Measurements from ENCODE around the gene CSTB.
A peak's percentile ranks its signal among the peaks of the same experiment; 100 is the strongest.

Gene CSTB

GRCh38 chr21:43744725-43745124 is 31.4 kb downstream of the CSTB start:
- Histone ChIP-seq H3K4me1 (peaks cover 30% of the 10 kb centered on the region), H3K4me3 (no peak overlapping the region), H3K9ac (no peak overlapping the region), H3K36me3 (peaks cover 52% of the 10 kb centered on the region), H3K4me2 (no peak overlapping the region), H3K27ac (no peak overlapping the region), H3K9me3 (no peaks in the 10 kb centered on the region), H4K20me1 (peaks cover 11% of the 10 kb centered on the region; the same call in 1 of the 2 replicates), H3K27me3 (no peaks in the 10 kb centered on the region)
- no peak for TF ChIP-seq Cebpa-rat (IDR thresholded peaks at IDR 0.05)

DNA sequence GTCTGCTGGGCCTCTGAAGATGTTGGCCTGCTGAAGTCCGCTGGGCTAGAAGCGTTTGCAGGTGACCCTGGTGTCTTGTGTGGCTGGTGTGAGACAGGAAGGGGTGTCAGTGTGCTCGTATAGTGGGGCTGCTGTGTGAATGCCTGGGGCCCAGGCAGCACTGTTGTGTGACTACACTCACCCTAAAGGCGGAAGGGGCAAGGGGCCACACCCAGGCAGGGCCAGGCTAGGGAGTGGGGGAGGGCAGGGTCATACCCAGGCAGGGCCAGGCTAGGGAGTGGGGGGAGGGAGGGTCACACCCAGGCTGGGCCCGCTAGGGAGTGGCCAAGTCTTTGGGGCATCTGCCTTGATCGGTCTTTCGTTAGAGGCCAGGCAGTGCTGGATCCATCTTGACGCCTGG is 32.2 kb downstream of the CSTB start:
- no peak overlapping the region for H3K4me2 ChIP-seq
- H3K27me3 ChIP-seq: no peaks in the 10 kb centered on the region
- peaks cover 28% of the 10 kb centered on the region for H3K4me1 ChIP-seq
- peaks cover 10% of the 10 kb centered on the region; the same call in 1 of the 2 replicates for H4K20me1 ChIP-seq
- peaks cover 52% of the 10 kb centered on the region for H3K36me3 ChIP-seq
- no peak for TF ChIP-seq Cebpa-rat (IDR thresholded peaks at IDR 0.05)
- H3K4me3 ChIP-seq: no peak overlapping the region
- no peak overlapping the region for H3K27ac ChIP-seq
- no peak overlapping the region for H3K9ac ChIP-seq
- no peaks in the 10 kb centered on the region for H3K9me3 ChIP-seq

- H3K9ac ChIP-seq: no peak overlapping the region
These were observed 34.5 kb downstream of the CSTB start for GRCh38 chr21:43741423-43742096.

DNA sequence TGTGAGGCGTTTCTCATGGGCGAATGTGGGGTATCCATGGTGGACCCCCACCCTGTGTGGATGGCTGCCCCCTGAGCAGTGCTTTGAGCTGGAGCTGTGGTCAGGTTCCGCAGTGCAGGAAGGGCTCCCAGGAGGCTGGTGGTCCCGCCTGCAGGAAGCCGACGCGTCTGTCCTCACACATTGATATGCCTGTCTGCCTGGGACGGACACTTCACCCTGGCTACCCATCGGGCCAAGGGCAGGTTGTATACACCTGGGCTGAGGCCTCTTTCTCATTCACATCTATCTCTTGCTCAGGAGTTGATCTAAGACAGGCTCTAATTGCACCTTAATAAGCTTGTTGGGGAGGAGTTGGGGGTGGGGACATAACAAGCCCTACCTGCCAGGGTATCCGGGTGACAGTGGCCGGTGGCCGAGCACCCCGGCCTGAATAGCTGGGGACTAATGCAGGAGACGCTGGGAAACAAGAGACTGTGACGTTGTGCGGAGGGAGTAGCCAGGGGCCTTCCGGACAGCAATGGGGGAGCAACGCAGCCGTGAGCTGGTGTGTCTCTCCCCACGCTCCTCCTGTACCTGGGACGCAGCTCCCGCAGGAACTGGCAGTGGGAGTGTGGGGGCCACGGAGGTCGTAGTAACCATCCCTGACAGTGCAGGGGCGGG is 35.5 kb downstream of the CSTB start:
- no peaks in the 10 kb centered on the region; the same call in 1 of the 2 replicates for H3K9me3 ChIP-seq
- H3K9ac ChIP-seq: no peak overlapping the region
- peaks cover 37% of the 10 kb centered on the region for H4K20me1 ChIP-seq
- H3K36me3 ChIP-seq: peaks cover 45% of the 10 kb centered on the region
- no peak overlapping the region for H3K4me3 ChIP-seq
- H3K27me3 ChIP-seq: no peaks in the 10 kb centered on the region
- no peak for TF ChIP-seq Cebpa-rat (IDR thresholded peaks at IDR 0.05)
- H3K4me1 ChIP-seq: peaks cover 36% of the 10 kb centered on the region
- no peak overlapping the region for H3K27ac ChIP-seq
- H3K4me2 ChIP-seq: peak overlapping the region; percentile 71

More at GRCh38 chr21:43741423-43742096, 34.5 kb downstream of the CSTB start:
- no peak overlapping the region for H3K4me2 ChIP-seq
- TF ChIP-seq Cebpa-rat (IDR thresholded peaks at IDR 0.05): no peak
- H3K4me1 ChIP-seq: peaks cover 27% of the 10 kb centered on the region
- H3K9me3 ChIP-seq: no peaks in the 10 kb centered on the region; the same call in 1 of the 2 replicates
- H4K20me1 ChIP-seq: peaks cover 27% of the 10 kb centered on the region
- no peaks in the 10 kb centered on the region for H3K27me3 ChIP-seq
- peaks cover 55% of the 10 kb centered on the region for H3K36me3 ChIP-seq
- H3K27ac ChIP-seq: no peak overlapping the region
- no peak overlapping the region for H3K4me3 ChIP-seq

DNA sequence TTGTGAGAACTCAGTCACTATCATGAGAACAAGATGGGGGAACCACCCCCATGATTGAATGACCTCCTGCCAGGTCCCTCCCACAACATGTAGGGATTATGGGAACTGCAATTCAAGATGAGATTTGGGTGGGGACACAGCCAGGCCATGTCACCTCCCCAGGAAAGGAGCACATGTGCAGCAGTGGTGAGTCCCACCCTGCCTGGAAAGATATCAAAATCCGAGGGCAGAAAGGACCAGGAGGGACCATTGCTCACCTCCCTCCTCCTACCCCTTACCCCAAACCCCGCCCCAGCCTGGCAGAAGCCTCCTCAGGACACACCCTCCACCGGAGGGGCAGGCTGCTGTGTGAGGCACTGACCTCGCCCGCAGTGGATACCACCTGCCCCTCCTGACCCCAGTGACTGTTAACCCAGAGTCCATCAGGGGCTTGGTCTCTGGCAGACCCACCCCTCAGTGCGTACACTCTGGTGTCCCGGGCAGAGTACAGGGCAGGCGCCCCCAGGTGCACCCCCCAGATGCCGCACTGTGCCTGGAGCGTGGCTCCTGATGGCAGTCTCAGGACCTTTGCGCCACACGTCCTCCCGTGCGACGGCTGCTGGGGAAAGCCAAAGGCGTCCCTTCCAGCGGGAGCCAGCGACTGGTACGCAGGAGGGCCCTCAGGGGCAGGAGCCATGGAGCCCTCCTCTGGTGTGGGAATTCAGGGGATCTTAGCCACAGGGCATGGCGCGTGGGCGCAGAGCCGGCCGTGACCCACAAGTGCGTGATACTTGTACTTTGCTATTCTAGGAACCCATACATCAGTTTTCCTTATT is 36.3 kb downstream of the CSTB start:
- no peak for TF ChIP-seq Cebpa-rat (IDR thresholded peaks at IDR 0.05)
- peaks cover 42% of the 10 kb centered on the region for H3K36me3 ChIP-seq
- H3K9ac ChIP-seq: no peak overlapping the region
- no peak overlapping the region for H3K4me3 ChIP-seq
- no peak overlapping the region for H3K27ac ChIP-seq
- H3K27me3 ChIP-seq: no peaks in the 10 kb centered on the region
- peaks cover 45% of the 10 kb centered on the region for H4K20me1 ChIP-seq
- H3K9me3 ChIP-seq: no peaks in the 10 kb centered on the region; the same call in 1 of the 2 replicates
- peak overlapping the region; percentile 71 for H3K4me2 ChIP-seq
- peaks cover 44% of the 10 kb centered on the region for H3K4me1 ChIP-seq

DNA sequence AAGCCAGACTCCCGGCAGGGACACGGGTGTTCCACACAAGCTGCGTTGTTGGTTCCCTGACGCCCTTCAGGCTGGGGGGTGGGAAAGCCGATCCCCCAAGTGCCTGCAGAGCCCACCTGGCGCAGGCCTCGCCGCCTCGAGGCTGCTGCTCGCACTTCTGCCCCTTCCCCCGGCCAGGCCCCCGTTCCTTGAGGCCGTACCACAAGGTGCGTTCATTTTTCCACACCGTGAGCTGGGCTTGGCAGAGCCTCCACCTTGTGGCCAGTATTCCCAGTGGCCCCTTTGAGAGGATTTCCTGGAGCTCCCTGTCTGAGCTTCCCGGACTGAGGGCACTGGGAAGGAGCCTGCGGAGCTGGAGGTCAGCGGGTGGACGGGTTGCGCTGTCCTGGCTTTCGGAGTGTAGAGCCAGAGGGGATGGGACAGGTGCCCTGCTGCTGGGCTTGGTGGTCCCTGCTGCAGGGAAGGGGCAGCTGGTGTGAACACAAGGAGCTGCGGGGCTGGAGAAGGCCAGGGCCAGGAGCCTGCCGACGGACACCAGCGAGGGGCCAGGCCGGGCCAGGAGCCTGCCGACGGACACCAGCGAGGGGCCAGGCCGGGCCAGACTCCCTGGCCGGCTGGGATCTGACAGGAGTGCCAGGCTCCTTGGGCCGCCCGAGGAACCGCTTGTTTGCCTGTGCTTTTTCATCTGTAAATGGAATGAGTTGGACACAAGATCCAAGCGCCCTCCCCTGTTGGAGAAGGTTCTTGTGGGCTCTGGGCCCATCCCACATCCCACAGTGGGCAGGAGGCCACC is 38.8 kb downstream of the CSTB start:
- H3K4me1 ChIP-seq: peaks cover 67% of the 10 kb centered on the region
- H4K20me1 ChIP-seq: peaks cover 68% of the 10 kb centered on the region
- H3K36me3 ChIP-seq: peaks cover 26% of the 10 kb centered on the region; the same call in 1 of the 2 replicates
- H3K4me3 ChIP-seq: no peak overlapping the region
- H3K4me2 ChIP-seq: 0 out of 2 replicates have a peak overlapping the region, but pooled peaks have one; percentile 80
- TF ChIP-seq Cebpa-rat (IDR thresholded peaks at IDR 0.05): no peak
- no peak overlapping the region for H3K27ac ChIP-seq
- no peak overlapping the region for H3K9ac ChIP-seq
- H3K9me3 ChIP-seq: no peaks in the 10 kb centered on the region; the same call in 1 of the 2 replicates
- no peaks in the 10 kb centered on the region for H3K27me3 ChIP-seq

- no peaks in the 10 kb centered on the region for H3K27me3 ChIP-seq
- H3K4me1 ChIP-seq: peaks cover 76% of the 10 kb centered on the region
- H3K4me3 ChIP-seq: no peak overlapping the region
- H4K20me1 ChIP-seq: peaks cover 78% of the 10 kb centered on the region
- H3K36me3 ChIP-seq: peaks cover 19% of the 10 kb centered on the region; the same call in 1 of the 2 replicates
- H3K27ac ChIP-seq: no peak overlapping the region
- peak overlapping the region; percentile 80 for H3K4me2 ChIP-seq
- H3K9ac ChIP-seq: no peak overlapping the region
- no peaks in the 10 kb centered on the region; the same call in 1 of the 2 replicates for H3K9me3 ChIP-seq
- no peak for TF ChIP-seq Cebpa-rat (IDR thresholded peaks at IDR 0.05)
These were observed 39.8 kb downstream of the CSTB start for GRCh38 chr21:43736224-43736883.

GRCh38 chr21:43735236-43736091 is 40.6 kb downstream of the CSTB start:
- Histone ChIP-seq H3K27ac (0 out of 2 replicates have a peak overlapping the region, but pooled peaks have one; percentile 9), H3K9ac (peak overlapping the region; percentile 23), H4K20me1 (peaks cover 83% of the 10 kb centered on the region), H3K9me3 (no peaks in the 10 kb centered on the region; the same call in 1 of the 2 replicates), H3K4me2 (peak overlapping the region; percentile 80), H3K4me1 (peaks cover 71% of the 10 kb centered on the region), H3K27me3 (no peaks in the 10 kb centered on the region), H3K4me3 (no peak overlapping the region), H3K36me3 (peaks cover 19% of the 10 kb centered on the region; the same call in 1 of the 2 replicates)
- TF ChIP-seq Cebpa-rat (IDR thresholded peaks at IDR 0.05): no peak
